NCI-H69 (cell line): ENCODE measurements around the gene GPR146.

Experiments
- DNase-seq: peaks from one replicate; lab custom pipeline; 2025; lab: John Stamatoyannopoulos, UW

GPR146 gene

GRCh38 chr7:1078519-1078918, 34.2 kb downstream of the GPR146 start:
- no peak for DNase-seq

DNA sequence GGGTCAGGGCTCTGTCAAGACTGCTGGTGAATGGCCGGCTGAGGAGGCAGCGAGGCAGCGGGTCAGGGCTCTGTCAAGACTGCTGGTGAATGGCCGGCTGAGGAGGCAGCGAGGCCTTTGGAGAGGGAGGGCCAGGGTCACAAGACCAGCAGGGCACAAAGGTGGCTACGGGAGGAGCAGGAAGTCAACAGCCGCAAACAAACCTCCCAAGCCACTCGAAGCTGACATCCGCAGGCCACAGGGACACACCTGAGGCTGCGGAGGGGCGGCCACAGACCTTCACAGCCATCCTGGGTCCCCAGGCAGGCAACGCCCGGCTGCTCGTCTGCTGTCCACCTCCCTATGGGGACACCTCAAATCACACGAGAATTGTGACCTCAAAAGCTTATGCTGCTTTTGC, 34.6 kb downstream of the GPR146 start:
- DNase-seq, result no peak

GRCh38 chr7:1079546-1079945, 35.2 kb downstream of the GPR146 start:
- no peak for DNase-seq

- no peak for DNase-seq
These were observed 36.0 kb downstream of the GPR146 start for GRCh38 chr7:1080252-1080920.

- no peak for DNase-seq
These were observed 36.5 kb downstream of the GPR146 start for GRCh38 chr7:1080921-1081255.

GRCh38 chr7:1081336-1081735, 37.0 kb downstream of the GPR146 start:
- peak; percentile 31 for DNase-seq

GRCh38 chr7:1081931-1082401, 37.6 kb downstream of the GPR146 start:
- DNase-seq, result peak; percentile 90

DNA sequence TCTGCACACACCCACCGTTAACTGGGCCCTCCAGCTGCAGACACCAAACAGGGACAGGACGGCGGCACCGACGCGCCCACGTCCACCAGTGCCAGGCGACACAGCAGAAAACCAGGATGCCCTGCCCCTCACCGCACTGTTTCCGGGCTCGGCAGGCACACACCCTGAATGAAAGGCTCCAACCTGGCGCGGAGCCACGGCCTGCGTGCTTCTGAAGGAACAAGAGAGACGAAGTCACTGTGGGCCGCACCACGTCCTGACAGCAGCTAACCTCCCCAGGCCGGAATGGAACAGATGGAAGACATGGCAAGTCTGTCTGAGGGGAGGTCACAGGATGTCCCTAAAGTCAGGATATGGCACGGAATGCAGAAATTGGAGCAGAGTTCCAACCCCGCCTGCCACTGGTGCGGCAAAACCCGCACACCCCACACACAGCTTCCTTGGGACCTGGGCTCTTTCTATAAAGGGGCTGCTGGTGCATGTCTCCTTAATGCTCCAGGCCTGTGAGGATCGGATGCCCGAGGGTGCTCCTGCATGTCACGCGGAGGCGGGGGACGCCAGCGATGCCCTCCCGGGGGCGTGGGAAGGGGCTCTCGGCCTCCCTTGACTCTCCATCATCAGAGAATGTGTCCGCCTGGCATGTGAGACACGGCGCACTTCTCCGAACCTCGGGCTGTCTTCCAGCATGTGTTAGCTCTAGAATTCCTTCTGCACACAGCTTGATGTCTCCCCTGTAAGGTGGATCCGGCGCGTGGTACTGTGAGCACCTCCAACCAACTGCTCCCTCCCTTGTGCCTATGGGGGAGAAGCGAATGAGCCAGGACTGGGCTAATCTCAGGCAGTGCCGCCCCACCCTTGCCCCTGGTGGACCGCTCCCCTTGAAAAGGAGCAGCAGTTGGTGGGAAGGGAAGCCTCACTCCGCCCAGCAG, 39.6 kb downstream of the GPR146 start:
- DNase-seq, result no peak

DNA sequence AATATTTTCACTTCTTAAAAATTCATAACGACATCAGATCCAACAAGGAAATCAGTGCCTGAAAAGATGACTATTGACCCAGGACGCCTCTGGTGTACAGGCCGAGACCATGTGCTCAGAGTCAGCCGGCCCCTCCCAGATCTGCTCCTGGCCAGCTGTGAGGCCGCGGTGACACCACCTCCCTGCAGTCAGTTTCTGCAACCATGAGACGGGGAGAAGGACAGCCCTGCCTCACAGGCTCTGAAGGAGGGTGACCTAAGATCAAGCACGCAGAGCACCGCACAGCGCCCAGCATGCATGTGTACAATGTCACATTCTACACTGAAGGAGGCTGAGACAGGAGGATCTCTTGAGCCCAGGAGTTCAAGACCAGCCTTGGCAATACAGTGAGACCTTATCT, 40.9 kb downstream of the GPR146 start:
- DNase-seq, result no peak

DNA sequence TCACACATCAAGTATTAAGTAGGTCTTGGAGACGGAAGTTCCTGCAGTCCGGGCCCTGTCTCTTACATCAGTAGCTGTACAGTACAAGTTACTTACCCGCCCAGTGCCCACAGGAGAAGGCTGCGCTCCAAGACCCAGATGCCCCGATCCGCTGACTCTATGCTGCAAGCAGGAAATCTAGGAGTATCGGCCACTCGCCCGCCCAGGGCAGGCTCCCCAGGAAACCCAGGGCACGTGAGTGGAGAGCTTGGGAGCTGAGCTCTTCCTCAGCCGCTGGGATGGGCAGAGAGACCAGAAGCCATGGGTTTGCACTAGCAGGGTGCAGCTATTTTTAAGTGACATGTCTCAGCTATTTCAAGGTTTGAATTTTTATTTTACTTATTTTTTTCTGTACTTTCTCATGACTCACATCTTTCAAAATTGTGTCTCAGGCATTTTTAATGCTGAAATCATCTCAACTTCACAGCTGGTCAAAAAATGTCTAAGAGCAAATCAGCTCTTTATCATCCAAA, 41.6 kb downstream of the GPR146 start:
- DNase-seq, result no peak

DNA sequence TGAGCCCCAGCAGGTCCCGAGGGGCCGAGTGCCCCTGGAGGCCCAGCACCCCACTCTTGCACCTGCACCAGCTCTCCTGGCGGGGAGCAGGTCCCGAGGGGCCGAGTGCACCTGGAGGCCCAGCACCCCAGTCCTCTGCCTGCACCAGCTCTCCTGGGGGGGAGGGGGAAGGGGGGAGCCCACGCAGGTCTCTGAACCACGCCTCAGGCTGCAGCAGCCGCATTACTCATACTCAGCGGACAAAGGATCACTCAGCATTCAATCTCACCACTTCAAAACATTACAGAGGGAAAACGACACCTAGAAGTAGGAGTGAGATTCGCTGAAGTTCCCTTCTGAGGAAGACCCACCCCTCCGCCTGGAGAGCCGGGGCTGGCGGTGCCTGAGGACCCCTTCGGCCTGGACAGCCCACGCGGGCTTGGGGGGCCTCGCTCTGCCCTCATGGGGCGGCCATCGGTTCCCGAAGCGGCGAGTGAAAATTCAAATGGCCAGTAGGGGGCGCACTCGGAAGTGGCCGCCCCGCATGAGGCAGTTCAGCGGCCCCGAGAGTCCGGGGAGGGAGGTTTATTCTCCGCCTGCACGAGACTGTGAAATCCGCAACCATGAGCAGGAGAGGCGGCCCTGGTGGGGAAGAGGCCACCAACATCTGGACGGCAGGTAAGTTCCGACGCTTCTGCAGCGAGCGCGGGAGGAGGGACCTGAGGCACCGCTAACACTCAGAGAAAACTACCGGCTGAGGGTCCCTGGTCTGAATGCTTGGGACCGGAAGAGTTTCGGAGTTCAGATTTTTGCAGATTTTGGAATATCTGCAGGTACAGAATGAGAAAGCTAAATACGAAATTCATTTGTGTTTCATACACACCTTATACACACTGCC, 42.5 kb downstream of the GPR146 start:
- DNase-seq, result peak; percentile 46

- no peak for DNase-seq
These were observed 43.1 kb downstream of the GPR146 start for GRCh38 chr7:1087465-1087814.

DNA sequence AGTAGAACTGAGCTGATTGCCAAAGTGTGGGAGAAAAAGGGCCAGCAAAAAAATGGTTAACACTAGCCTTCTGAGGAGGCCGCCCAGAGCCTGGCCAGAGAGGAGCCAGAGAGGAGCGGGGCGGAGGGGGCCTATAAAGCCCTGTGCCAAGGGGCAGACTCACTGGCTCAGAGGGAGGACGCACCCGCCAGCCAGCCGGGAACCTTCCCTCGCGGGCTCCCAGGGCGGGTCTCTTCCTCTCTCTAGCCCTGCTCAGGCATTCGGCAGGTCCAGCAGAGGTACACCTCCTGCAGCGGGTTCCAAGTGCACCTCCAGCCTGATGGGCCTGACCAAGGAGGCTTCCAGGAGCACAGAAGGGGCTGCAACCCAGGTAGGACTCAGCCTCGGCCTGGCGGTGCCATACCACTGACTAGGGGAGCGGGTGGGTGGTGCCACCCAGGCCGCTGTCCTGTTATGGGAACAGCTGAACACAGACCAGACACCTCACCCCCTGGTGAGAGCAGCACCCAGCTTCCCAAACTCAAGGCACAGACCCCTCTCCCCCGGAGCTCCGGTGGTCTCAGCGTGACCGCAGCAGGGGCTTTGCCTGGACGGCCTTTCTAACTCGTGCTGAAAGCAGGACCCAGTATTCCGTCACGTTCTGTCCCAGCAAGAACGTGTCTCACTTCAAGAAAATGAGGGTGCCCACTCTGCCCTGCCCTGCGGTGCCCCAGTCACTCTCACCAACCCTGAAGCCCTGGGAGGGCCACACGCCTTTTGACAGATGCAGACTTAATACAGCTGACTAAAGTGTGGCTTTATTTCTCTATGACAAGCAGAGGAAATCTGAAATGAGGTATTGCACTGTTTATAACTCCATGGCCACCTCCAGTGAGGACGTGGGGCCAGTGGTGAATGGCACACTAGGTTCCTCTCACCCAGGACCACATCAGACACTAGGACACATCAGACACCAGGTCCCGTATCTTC, 43.9 kb downstream of the GPR146 start, which contains the start of gene GPER1:
Gene GPER1, plus strand, starts transcription at position 162 of the 969 bp plus-strand sequence. CDS start 3,616 bp downstream, outside the sequence.
- DNase-seq, result peak; percentile 74

GRCh38 chr7:1090236-1090635, 45.9 kb downstream of the GPR146 start:
- no peak for DNase-seq

DNA sequence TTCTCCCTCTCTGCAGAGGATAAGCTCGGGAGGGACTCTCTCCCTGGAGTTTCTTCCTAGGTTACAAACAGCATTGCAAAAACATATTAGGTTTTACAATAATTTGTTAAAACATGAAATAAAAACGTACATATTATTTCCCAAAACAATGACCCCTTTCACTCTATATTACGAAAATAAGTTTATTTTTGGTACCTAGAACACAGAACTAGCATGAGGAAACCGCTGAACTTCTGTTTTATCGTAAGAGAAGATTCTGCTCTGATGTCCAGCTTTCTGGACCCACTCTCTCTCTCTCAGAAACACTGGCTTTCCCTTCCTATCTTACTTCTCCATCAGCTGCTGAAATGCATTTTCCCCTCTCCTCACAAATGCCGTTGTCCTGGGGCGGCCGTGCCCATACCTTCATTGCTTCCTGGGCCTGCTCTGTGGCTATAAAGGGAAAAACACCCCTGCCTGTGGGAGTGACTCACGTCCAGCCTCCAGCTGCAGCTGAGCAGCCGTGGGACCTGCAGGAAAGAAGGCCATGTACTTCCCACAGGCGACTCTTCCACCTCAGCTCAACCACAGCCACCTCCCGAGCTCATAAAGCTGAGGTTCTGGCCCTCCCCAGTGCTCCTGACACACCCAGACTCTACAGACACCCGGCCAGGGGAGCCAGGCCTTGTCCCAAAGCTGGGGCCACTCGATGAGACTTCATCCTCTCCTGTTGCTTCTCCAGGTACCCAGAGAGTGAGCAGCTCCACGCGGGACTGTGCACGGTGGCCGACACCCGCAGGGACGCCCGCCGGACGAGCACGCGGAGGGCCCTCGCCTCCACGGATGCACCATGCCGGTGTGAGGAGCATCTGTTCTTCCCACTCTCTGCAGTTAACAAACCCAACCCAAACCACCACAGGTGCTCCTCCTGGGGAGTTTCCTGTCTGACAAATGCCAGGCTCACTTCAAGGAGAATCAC, 46.6 kb downstream of the GPR146 start:
- DNase-seq, result no peak

- no peak for DNase-seq
These were observed 47.3 kb downstream of the GPR146 start for GRCh38 chr7:1091644-1092027.

DNA sequence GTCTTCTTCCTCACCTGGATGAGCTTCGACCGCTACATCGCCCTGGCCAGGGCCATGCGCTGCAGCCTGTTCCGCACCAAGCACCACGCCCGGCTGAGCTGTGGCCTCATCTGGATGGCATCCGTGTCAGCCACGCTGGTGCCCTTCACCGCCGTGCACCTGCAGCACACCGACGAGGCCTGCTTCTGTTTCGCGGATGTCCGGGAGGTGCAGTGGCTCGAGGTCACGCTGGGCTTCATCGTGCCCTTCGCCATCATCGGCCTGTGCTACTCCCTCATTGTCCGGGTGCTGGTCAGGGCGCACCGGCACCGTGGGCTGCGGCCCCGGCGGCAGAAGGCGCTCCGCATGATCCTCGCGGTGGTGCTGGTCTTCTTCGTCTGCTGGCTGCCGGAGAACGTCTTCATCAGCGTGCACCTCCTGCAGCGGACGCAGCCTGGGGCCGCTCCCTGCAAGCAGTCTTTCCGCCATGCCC, 47.9 kb downstream of the GPR146 start:
- no peak for DNase-seq

DNA sequence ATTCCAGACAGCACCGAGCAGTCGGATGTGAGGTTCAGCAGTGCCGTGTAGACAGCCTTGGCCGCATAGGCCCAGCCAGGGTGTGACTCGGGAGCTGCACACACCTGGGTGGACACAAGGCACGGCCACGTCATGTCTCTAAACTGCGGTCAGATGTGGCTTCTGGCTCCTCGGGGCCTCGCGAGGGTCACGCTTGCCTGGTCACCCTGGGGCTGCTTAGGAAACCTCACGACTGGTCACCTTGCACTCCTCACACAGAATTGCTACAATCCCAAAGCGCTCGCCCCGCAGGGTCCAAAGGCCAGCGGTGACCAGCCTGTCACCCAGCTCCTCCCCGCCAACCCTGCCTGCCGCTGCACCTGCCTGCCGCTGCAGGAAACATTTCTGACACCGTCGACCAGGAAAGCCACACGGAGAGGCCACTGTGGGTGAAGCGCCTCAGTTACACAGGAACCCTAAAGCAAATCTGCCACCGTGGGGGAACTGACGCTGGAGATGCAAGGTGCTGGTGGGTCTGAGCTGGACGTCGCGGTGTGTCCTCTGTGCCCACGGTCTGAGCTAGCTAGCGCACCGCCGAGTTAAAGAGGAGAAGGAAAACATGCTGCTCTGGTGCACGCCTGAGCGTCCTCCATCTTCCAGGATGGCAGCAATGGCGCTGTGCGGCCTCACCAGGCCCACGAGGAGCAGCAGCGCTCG, 48.6 kb downstream of the GPR146 start:
- no peak for DNase-seq

DNA sequence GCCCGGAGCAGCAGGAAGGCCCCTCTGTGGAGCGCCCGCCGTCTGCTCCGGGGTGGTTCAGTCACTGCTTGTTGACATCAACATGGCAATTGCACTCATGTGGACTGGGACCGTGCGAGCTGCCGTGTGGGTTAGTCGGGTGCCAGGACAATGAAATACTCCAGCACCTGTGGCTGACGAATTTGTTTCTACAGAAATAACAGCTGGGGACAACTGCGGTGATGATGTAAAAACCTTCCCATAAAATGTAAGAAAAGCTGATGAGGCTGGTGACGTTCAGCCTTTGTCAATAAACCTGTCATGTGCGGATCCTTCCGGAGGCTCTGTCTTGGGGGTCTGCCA, 49.1 kb downstream of the GPR146 start:
- DNase-seq, result no peak
